ENCODE measurements around the gene ABCD3.

DNA sequence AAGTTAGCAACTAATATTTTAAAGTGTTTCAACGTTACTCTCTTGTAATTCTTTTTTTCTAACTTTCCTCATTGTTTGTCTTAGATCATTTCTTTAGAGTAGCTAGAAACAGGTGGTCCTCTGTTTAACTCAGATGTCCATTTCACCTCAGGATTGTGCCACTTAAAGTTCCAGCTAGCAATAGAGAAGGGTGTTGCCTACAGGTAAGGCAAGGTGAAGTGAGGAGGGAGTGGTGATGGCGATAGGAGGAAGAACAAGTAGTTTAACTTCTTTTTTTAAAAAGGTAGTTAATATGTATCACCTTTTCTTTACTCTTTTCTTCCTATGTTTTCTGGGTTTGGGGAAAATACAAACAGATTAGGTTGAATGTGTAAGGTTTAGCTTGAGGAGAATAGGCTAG is 44.4 kb downstream of the ABCD3 start:
- TF ChIP-seq, protein P1, sequence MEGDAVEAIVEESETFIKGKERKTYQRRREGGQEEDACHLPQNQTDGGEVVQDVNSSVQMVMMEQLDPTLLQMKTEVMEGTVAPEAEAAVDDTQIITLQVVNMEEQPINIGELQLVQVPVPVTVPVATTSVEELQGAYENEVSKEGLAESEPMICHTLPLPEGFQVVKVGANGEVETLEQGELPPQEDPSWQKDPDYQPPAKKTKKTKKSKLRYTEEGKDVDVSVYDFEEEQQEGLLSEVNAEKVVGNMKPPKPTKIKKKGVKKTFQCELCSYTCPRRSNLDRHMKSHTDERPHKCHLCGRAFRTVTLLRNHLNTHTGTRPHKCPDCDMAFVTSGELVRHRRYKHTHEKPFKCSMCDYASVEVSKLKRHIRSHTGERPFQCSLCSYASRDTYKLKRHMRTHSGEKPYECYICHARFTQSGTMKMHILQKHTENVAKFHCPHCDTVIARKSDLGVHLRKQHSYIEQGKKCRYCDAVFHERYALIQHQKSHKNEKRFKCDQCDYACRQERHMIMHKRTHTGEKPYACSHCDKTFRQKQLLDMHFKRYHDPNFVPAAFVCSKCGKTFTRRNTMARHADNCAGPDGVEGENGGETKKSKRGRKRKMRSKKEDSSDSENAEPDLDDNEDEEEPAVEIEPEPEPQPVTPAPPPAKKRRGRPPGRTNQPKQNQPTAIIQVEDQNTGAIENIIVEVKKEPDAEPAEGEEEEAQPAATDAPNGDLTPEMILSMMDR (IDR thresholded peaks at IDR 0.05; ENCODE audit: insufficient read depth, low read depth, low read length) = no peak
- TF ChIP-seq EZH2 (IDR thresholded peaks at IDR 0.05; ENCODE audit: insufficient read depth, low read length) = no peak

All from astrocyte (in vitro differentiated cells and primary cell).